GM10248 (cell line): ENCODE data around the gene TMEM245.
A peak's percentile ranks its signal among the peaks of the same experiment; 100 is the strongest.

ENCODE experiments used
- CTCF ChIA-PET: fragments of 300-600 bp; sonication (Branson Sonifier 250); formaldehyde crosslinking; extraction: SDS; loops from one replicate; lab custom pipeline; 2021; ENCODE audit warnings: antibody characterized with exemption; lab: Yijun Ruan, JAX
- POLR2A ChIA-PET: fragments of 350-650 bp; sonication (Branson Sonifier 250); formaldehyde crosslinking; extraction: SDS; loops from one replicate; lab custom pipeline; 2020; ENCODE audit warnings: antibody characterized with exemption; lab: Yijun Ruan, JAX
- DNase-seq: peaks from one replicate; pipeline ENCODE4 v3.0.0; 2012; ENCODE audit errors: extremely low spot score
- TF ChIP-seq, protein P1 (sequence below): IDR thresholded peaks from 2 replicates; pipeline ENCODE4 v1.5.1; 2012; ENCODE audit warnings: mild to moderate bottlenecking, low read depth; ENCODE audit errors: extremely low read depth, missing control alignments, control extremely low read depth

TMEM245 gene

DNA sequence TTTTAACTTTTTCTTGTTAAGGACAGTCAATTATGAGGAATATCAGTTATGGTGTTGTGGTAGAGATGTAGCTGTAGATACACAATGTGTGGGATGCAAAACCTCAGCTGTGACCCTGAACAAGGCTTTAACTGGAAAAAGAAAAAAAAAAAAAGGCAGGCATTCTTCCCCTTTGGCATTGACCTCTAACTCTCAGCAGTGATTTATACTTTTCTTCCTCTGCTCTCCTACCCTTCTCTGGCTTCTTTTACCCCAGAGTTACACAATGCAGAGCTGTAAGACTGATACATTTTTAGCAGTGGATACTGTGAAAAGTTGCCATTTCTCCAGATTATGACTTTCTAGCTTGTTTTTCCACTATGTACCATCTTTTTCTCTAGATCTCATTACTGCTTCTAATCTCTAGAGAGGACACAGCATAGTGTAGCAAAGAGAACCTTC, 108.5 kb downstream of the TMEM245 start:
- ChIA-PET CTCF (interaction anchor here (1.1 to 1.3 kb wide), 3 partner anchors 13 to 401 kb away, joined by 3 read pairs; no protein-coding TSS in a partner anchor), POLR2A (no interaction called here)
- TF ChIP-seq, protein P1, sequence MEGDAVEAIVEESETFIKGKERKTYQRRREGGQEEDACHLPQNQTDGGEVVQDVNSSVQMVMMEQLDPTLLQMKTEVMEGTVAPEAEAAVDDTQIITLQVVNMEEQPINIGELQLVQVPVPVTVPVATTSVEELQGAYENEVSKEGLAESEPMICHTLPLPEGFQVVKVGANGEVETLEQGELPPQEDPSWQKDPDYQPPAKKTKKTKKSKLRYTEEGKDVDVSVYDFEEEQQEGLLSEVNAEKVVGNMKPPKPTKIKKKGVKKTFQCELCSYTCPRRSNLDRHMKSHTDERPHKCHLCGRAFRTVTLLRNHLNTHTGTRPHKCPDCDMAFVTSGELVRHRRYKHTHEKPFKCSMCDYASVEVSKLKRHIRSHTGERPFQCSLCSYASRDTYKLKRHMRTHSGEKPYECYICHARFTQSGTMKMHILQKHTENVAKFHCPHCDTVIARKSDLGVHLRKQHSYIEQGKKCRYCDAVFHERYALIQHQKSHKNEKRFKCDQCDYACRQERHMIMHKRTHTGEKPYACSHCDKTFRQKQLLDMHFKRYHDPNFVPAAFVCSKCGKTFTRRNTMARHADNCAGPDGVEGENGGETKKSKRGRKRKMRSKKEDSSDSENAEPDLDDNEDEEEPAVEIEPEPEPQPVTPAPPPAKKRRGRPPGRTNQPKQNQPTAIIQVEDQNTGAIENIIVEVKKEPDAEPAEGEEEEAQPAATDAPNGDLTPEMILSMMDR, result no peak
- DNase-seq, result no peak

DNA sequence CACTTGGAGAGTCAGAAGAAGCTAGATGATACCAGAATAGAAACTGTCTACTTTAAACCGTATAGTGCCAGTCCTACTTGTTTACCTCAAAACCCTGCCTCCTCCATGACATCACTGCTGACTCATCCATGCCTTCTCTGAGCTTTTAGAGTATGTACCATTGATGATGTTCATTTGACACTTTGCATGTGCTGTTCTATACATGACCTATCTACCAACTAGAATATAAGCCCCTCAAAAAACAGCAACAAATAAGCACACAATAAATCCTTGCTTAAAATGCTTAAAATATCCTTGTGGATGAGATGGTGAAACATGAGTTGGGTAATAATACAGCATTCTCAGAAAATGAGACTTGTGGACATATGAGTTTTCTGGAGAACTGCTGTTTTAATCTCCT, 109.0 kb downstream of the TMEM245 start:
- ChIA-PET CTCF (interaction anchor here (0.8 to 1.5 kb wide), 8 partner anchors 8 to 401 kb away, joined by 3 to 5 read pairs (median 3); no protein-coding TSS in a partner anchor), POLR2A (interaction anchor here (1.4 kb wide), 1 partner anchor 12 kb away, joined by 4 read pairs; no protein-coding TSS in a partner anchor)
- TF ChIP-seq, protein P1, result no peak
- peak; percentile 44 for DNase-seq

DNA sequence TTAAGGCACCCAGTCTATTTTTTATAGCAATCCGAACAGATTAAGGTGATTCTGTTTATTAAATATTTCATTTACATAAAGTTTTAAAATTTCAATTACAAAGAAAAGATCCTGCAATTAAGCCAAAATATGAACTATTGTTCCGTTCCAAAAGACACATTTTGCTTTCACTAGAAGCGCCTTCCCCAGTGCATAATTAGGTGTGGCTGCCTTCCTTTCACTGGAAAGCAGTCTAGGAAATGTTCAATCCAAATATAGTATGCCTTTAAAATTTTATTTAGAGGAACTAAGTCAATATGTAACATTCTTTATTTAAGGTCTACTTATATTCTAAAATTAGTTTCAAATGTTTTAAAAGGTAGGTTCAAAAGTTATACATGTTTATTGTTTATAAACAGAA, 114.1 kb downstream of the TMEM245 start:
- DNase-seq, result no peak
- TF ChIP-seq, protein P1, result no peak
- ChIA-PET CTCF (interaction anchor here (1.3 to 1.4 kb wide), 2 partner anchors 10 to 15 kb away, joined by 3 to 5 read pairs; no protein-coding TSS in a partner anchor), POLR2A (no interaction called here)

DNA sequence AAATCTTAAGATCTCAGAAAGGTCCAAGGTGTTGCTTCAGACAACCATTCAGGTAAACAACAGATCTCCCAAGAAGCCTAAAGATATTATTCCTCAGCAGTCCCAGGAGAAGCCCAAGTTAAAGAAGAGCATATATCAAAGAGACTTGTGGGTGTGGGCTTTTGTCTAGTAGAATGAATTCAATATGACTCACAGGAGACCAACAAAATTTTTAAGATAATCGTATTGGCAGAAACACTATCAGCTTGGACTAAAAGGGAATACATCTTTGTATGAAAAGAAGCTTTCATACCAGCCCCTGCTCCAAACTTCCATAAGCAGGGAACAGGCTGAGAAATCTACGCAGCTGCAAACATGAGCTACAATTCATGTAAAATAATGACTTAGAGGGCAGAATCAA, 116.6 kb downstream of the TMEM245 start:
- TF ChIP-seq, protein P1, result no peak
- no peak for DNase-seq
- POLR2A ChIA-PET, result no interaction called here
- CTCF ChIA-PET, result interaction anchor here (1.1 kb wide), 1 partner anchor 8 kb away, joined by 4 read pairs; no protein-coding TSS in a partner anchor

DNA sequence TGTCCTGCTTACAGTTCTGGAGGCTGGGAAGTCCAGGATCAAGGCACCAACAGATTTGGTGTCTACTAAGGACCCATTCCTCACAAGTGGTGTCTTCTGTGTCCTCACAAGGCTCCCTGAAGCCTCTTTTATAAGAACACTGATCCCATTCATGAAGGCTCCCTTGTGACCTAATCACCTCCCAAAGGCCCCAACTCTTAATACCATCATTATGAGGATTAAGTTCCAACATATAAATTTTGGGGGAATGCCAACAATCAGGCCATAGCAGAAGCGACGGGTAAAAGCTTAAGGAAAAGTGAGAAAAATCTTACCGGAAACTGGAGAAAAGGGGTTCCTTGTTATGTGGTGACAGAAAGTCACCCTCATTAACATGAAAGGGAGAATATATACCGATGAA, 117.6 kb downstream of the TMEM245 start:
- TF ChIP-seq, protein P1, result no peak
- no peak for DNase-seq
- POLR2A ChIA-PET, result no interaction called here
- CTCF ChIA-PET, result interaction anchor here (0.8 kb wide), 1 partner anchor 8 kb away, joined by 3 read pairs; no protein-coding TSS in a partner anchor

DNA sequence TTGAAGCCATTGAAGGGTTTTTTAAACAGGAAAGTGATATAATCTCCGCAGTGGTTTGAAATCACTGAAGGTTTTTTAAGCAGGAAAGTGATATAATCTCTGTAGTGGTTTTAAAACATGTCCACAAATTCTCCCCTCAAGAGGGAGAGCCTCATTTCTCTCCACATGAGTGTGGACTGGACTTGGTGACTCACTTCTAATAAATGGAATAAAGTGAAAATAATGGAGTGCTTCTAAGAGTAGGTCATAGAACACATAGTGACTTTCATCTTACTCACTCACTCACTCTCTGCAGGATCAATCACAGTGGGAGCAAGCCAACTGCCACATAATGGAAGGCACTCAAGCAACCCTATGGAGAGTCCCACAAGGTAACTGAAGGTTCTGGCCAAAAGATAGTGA, 118.5 kb downstream of the TMEM245 start:
- CTCF ChIA-PET, result interaction anchor here (0.8 kb wide), 1 partner anchor 9 kb away, joined by 3 read pairs; no protein-coding TSS in a partner anchor
- DNase-seq, result no peak
- TF ChIP-seq, protein P1, result no peak
- POLR2A ChIA-PET, result no interaction called here
